ENCODE measurements around the gene TTLL1. TPM values are rescaled to one million over a fixed set of nuclear protein-coding genes. Genes with fewer than 3 reads are reported as not detected.

TTLL1 gene
- total RNA-seq, 1 donor from 2014 or later: 13.0 TPM

GRCh38 chr22:43101306-43101705, 12.1 kb upstream of the TTLL1 start:
- no peak overlapping the region for H3K4me3 Mint-ChIP-seq (ENCODE audit: unreplicated experiment)
- no peak for DNase-seq (ENCODE audit: low spot score)
- TF ChIP-seq CTCF (IDR thresholded peaks at IDR 0.05; ENCODE audit: unreplicated experiment): no peak
- H3K36me3 Mint-ChIP-seq (ENCODE audit: low read depth, unreplicated experiment): peaks cover 7% of the 10 kb centered on the region
- H3K9me3 Mint-ChIP-seq (ENCODE audit: unreplicated experiment): no peaks in the 10 kb centered on the region
- no peak overlapping the region for H3K27ac Mint-ChIP-seq (ENCODE audit: unreplicated experiment)
- no peaks in the 10 kb centered on the region for H3K27me3 Mint-ChIP-seq (ENCODE audit: unreplicated experiment)
- peaks cover 6% of the 10 kb centered on the region for H3K4me1 Mint-ChIP-seq (ENCODE audit: unreplicated experiment)

GRCh38 chr22:43100225-43100624, 11.0 kb upstream of the TTLL1 start:
- no peak for DNase-seq (ENCODE audit: low spot score)
- Mint-ChIP-seq H3K4me1 (ENCODE audit: unreplicated experiment) (peaks cover 6% of the 10 kb centered on the region), H3K36me3 (ENCODE audit: low read depth, unreplicated experiment) (peaks cover 12% of the 10 kb centered on the region), H3K9me3 (ENCODE audit: unreplicated experiment) (peaks cover 5% of the 10 kb centered on the region), H3K27ac (ENCODE audit: unreplicated experiment) (no peak overlapping the region), H3K4me3 (ENCODE audit: unreplicated experiment) (no peak overlapping the region), H3K27me3 (ENCODE audit: unreplicated experiment) (peaks cover 2% of the 10 kb centered on the region)
- no peak for TF ChIP-seq CTCF (IDR thresholded peaks at IDR 0.05; ENCODE audit: unreplicated experiment)

- no peak for TF ChIP-seq CTCF (IDR thresholded peaks at IDR 0.05; ENCODE audit: unreplicated experiment)
- Mint-ChIP-seq H3K9me3 (ENCODE audit: unreplicated experiment) (peaks cover 5% of the 10 kb centered on the region), H3K4me3 (ENCODE audit: unreplicated experiment) (no peak overlapping the region), H3K27me3 (ENCODE audit: unreplicated experiment) (peaks cover 2% of the 10 kb centered on the region), H3K36me3 (ENCODE audit: low read depth, unreplicated experiment) (peaks cover 12% of the 10 kb centered on the region), H3K27ac (ENCODE audit: unreplicated experiment) (no peak overlapping the region), H3K4me1 (ENCODE audit: unreplicated experiment) (peaks cover 5% of the 10 kb centered on the region)
- DNase-seq (ENCODE audit: low spot score): no peak
These were observed 9.9 kb upstream of the TTLL1 start for GRCh38 chr22:43099095-43099494.

GRCh38 chr22:43098356-43098755, 9.2 kb upstream of the TTLL1 start:
- Mint-ChIP-seq H3K9me3 (ENCODE audit: unreplicated experiment) (peaks cover 5% of the 10 kb centered on the region), H3K4me3 (ENCODE audit: unreplicated experiment) (no peak overlapping the region), H3K27ac (ENCODE audit: unreplicated experiment) (no peak overlapping the region), H3K27me3 (ENCODE audit: unreplicated experiment) (peaks cover 2% of the 10 kb centered on the region), H3K4me1 (ENCODE audit: unreplicated experiment) (no peaks in the 10 kb centered on the region), H3K36me3 (ENCODE audit: low read depth, unreplicated experiment) (peaks cover 12% of the 10 kb centered on the region)
- TF ChIP-seq CTCF (IDR thresholded peaks at IDR 0.05; ENCODE audit: unreplicated experiment): no peak
- no peak for DNase-seq (ENCODE audit: low spot score)

GRCh38 chr22:43096420-43096819, 7.2 kb upstream of the TTLL1 start:
- no peak for TF ChIP-seq CTCF (IDR thresholded peaks at IDR 0.05; ENCODE audit: unreplicated experiment)

More at GRCh38 chr22:43096420-43096819, 7.2 kb upstream of the TTLL1 start:
- H3K4me3 Mint-ChIP-seq (ENCODE audit: unreplicated experiment): peak overlapping the region; percentile 51
- H3K36me3 Mint-ChIP-seq (ENCODE audit: low read depth, unreplicated experiment): peaks cover 12% of the 10 kb centered on the region
- no peaks in the 10 kb centered on the region for H3K4me1 Mint-ChIP-seq (ENCODE audit: unreplicated experiment)
- H3K27me3 Mint-ChIP-seq (ENCODE audit: unreplicated experiment): peaks cover 2% of the 10 kb centered on the region
- no peak overlapping the region for H3K27ac Mint-ChIP-seq (ENCODE audit: unreplicated experiment)
- peaks cover 5% of the 10 kb centered on the region for H3K9me3 Mint-ChIP-seq (ENCODE audit: unreplicated experiment)
- DNase-seq (ENCODE audit: low spot score): no peak

Measured in endothelial cell (in vitro differentiated cells).